Measurements from ENCODE around the gene GPS1. TPM values are rescaled to one million over a fixed set of nuclear protein-coding genes. Genes with fewer than 3 reads are reported as not detected.
A peak's percentile ranks its signal among the peaks of the same experiment; 100 is the strongest.

Gene GPS1
- total and polyA plus RNA-seq, 2 experiments from 2014 or later, result 136 to 242 TPM

GRCh38 chr17:82036634-82037091 is 15.0 kb upstream of the GPS1 start:
- peaks cover 8% of the 10 kb centered on the region; the same call in 1 of the 2 replicates for H3K79me2 ChIP-seq (replicated peaks; ENCODE audit: insufficient read depth)
- TF ChIP-seq ZNF462 (CRISPR knock-in tag; IDR thresholded peaks at IDR 0.05), result no peak
- TF ChIP-seq JUNB (IDR thresholded peaks at IDR 0.05; ENCODE audit: unreplicated experiment), result no peak
- no peak for TF ChIP-seq EZH2 (IDR thresholded peaks at IDR 0.05; ENCODE audit: low read depth, unreplicated experiment)
- TF ChIP-seq POLR2AphosphoS5 (IDR thresholded peaks at IDR 0.05; ENCODE audit: low read depth), result no peak
- no peak for TF ChIP-seq EZH2phosphoT487 (IDR thresholded peaks at IDR 0.05; ENCODE audit: unreplicated experiment)
- no peak for TF ChIP-seq REST (IDR thresholded peaks at IDR 0.05; ENCODE audit: unreplicated experiment)
- Mint-ChIP-seq H3K9me3 (no peaks in the 10 kb centered on the region; the same call in 2 of the 3 replicates), H3K4me1 (peaks cover 27% of the 10 kb centered on the region), H3K4me3 (peak overlapping the region; percentile 75), H3K27ac (no peak overlapping the region), H3K27me3 (ENCODE audit: insufficient read depth, low read depth, poor library complexity) (peaks cover 14% of the 10 kb centered on the region), H3K36me3 (ENCODE audit: low read depth) (peaks cover 3% of the 10 kb centered on the region; the same call in 2 of the 3 replicates)
- peak overlapping the region; percentile 95 for H3K4me2 ChIP-seq
- H3K9me2 ChIP-seq (ENCODE audit: insufficient read depth), result no peaks in the 10 kb centered on the region
- DNase-seq (ENCODE audit: low spot score) (no peak), ATAC-seq (no peak)
- H2AFZ ChIP-seq, result no peak overlapping the region
- peaks cover 11% of the 10 kb centered on the region for H3F3A ChIP-seq (replicated peaks; ENCODE audit: low read depth)
- no peaks in the 10 kb centered on the region for H3K36me3 ChIP-seq (ENCODE audit: insufficient read depth)
- H3K4me1 ChIP-seq (ENCODE audit: insufficient read depth), result peaks cover 9% of the 10 kb centered on the region; the same call in 1 of the 2 replicates
- no peaks in the 10 kb centered on the region; the same call in 1 of the 2 replicates for H4K20me1 ChIP-seq (replicated peaks; ENCODE audit: insufficient read depth)
- H3K27me3 ChIP-seq (ENCODE audit: insufficient read depth), result no peaks in the 10 kb centered on the region
- no peak overlapping the region for H3K27ac ChIP-seq (ENCODE audit: low read depth)
- H3K4me3 ChIP-seq, result peak overlapping the region; percentile 81
